C1 segment of cervical spinal cord (tissue), 14 donors: ENCODE data around the gene KIF5A.

Experiments
- DNase-seq, 14 donors: peaks; one replicate each; lab custom pipeline; 2025; lab: John Stamatoyannopoulos, UW

The KIF5A gene

DNA sequence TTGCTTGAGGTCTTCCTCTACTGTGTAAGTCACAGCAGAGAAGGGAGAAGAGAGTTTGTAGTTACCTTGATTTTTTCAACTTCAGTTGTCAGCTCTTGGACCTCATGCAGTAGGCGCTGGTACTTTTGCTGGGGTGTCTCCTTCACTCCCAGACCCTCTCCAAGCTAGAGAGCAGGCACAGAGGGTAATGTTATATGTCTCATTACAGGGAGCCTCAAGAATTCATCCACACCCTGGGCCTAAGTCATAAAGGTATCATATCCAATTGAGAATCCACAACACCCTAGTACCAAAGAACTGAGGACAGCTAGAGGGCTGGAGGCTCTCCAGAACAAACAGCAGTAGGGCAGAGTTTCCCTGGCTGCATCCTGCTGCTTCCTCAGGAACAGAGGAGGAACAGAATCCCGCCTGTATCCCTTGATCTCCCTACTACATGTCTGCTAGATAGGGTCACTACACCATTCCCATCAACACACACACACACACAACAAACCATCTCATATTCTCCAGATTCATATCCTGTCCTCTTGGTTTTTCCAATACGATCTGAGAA lies 14.8 kb upstream of the KIF5A start:
- no peak for DNase-seq

GRCh38 chr12:57535764-57536596 lies 13.9 kb upstream of the KIF5A start:
- DNase-seq: no peak

- no peak for DNase-seq
Observed at GRCh38 chr12:57536597-57536942, 13.3 kb upstream of the KIF5A start.

GRCh38 chr12:57539134-57539768 lies 10.6 kb upstream of the KIF5A start:
- DNase-seq: no peak

GRCh38 chr12:57541001-57541400 lies 8.8 kb upstream of the KIF5A start:
- no peak for DNase-seq

DNA sequence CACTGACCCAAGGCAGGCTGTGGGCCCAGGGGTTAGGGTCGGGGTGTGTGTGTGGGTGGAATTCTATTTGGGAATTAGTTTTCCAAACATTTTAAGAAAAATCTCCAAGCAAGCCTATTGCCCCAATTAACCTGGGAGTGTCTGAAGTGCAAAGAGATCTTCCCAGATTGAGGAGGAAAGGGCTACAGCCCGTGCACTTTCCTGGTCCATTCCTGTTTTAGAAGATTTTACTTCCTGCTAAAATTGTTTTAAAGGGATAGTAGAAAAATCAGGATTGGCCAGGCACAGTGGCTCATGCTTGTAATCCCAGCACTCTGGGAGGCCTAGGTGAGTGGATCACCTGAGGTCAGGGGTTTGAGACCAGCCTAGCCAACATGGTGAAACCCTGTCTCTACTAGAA lies 8.1 kb upstream of the KIF5A start:
- no peak for DNase-seq

DNA sequence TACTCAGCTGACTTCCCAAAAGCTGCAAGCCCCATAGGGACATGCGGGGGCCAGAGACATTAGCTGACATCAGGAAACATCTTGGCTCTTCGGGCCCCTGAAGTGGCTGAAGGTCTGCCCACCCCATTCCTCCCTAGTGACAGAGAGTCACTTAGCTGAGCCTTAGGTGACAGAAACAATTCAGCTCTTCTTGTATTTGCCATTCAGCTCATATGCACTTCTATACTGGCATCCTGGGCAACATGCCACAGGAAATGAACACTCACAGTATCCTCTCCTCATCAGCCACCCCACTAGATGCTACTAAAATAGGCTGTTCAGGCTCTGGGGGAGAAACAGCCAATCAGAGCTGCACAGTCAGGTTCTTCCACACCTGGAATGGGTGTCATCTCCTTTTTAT lies 6.3 kb upstream of the KIF5A start:
- DNase-seq: no peak

DNA sequence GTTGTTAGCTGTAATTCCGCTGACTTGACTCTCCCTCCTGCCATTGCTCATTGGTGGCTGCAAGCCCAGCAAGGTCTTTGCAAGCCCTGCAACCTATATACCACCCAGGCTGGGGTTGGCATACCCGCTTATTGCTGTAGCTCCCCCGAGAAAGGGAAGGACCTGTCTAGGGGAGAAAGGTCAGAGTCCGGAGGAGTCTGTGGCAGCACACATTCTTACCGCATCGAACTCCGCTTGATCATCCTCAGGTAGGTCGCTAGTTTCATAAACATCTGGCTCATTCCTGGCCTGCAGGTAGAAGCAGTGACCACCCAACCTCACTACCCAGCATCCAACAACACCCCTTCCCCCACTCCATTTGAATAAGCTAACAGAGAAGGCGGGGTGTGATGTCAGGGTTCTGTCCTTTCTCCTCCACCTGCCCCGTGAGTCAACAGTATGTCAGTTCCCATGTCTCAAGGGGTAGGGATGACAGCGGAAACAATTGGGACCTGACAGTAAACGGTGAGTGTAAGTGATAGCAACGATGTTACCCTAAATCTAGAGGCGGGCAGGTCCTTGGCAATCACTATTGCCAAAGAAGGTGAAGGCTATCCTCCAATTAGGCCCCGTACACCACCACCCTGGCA lies 3.9 kb upstream of the KIF5A start:
- no peak for DNase-seq

DNA sequence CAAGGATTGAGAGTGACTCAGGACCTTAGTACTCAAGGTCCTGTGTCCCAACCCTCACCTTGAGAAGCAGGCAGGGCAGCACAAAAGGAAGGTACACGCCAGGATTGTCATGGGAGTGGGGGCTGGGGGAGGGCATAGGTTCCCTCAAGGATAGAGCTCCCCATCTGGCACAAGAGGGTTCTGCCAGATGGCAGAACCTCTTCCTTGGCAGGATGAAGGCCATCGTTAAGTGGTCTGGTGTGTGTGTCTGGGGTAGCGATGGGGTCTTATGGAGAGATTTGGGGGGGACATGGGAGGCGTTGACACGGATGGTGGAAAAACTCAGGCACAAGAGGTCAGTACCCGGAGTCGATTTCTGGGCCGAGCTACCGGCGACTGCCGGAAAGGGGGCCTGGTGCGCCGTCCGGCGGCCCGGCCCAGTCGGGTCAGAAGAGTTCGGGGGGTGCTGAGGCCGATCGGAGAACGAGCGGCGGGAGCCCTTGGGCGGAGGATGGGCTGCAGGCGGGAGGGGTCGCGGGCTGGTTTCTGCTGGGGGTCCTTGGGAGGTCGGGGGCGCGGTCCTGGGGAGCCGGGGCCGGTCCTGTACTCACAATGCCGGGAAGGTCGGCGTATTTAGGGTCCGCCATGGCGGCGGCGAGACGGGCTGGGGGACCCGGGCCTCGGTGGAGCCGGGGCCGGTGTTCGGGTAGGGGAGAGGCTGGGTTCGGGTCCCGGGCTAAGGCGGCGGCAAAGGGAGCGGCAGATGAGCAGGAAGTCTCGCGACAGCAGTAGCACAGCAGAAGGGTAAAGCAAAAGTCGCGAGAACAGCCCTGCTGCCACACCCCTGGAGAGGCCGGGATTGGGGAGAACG lies 3.2 kb upstream of the KIF5A start, which contains the start of gene DCTN2:
TSS of gene DCTN2 (minus strand) at position 755 of the 850 bp plus-strand sequence. CDS start at position 626, 129 bp downstream.
- DNase-seq: peak; percentile 47 to 95 (median 89)

DNA sequence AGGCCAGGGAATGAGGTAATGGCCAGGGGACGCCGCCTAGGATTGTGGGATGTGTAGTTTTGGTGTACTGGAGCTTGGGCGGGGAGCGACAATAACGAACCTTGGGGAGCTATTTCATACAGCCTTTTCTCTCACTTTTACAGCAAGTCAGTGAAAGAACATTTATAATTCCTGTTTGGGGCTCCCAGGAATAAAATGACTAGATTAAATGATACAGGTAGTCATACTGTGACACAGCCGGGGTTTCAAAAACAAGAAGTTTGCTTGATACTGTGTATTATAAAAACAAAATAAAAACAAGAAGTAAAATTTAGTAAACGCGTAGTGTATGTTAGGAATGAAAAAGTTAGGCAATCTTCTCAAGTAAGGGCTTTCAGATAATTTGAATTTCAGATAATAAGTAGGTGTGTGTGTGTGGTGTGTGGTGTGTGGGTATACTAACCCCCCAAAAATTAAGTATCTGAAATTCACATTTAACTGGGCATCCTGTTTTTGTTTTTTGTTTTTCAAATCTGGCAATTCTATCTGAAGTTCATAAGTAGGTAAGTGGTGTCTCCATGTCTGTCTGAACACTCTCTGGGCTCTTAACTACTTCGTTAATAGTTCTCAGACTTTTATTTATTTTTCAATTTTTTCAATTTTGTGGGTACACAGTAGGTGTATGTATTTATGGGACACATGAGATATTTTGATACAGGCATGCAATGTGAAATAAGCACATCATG lies 2.4 kb upstream of the KIF5A start:
- no peak for DNase-seq

DNA sequence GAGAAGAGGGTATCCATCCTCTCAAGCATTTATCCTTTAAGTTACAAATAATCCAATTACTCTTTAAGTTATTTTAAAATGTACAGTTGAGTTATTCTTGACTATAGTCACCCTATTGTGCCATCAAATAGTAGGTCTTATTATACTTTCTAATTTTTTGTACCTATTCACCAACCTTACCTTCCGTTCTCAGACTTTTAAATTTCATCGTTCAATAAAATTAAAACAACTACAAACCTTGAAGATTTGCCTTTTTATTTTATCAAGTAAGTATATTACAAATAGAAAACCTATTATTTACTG lies 1.9 kb upstream of the KIF5A start:
- DNase-seq: no peak

DNA sequence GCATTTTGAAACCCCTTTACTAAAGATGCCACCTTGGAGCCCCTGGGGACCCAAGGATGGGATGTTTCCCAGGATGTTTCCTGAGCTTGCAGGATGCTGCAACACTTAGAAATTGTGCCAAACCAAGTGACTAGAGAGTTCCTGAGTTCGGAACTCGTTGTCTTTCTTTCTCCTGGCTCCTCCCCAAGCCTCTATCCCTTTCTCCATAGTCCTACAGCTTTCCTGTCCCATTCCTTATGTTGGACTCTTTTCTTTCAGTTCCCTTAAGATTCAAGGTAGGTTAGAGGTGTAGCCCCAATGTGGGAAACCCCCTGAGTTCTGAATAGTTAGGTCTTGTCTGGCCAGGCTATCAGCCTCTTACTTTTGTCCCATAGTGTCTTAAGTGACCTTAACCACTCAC lies 1.4 kb upstream of the KIF5A start:
- no peak for DNase-seq

DNA sequence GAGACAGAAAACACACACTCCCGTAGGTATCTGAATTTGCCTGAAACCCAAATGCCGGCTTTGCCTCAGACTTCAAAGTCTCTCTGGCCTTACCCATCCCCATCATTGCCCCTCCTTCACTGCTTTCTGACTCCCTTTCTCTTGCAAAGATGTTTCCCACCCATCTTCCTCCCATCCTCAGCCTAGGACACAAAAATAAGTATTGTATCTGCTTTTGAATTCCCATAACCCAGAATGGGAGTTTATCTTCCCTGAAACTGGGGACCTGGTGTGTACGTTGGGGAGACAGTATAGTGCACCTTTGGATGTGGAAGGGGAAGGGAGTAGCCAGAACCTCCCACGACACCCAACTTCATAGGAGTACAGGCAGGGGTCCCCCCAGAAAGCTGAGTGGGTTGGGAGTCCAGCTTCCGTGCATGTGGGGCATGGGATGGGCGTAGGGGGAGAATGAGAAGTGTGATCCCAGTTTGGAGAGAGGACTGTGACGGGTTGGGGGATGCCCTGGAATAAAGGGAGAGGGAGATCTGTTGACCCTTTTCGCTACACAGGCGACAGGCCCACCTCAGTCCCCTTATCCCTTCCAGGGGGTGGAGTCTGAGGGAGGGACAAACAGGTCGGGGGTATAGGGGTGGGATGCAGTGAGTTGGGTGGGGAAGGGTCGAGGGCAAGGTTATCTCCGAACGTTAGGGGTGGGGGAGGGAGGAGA lies 488 bp upstream of the KIF5A start:
- no peak for DNase-seq

- peak in 1 of 14 donors; percentile 24 for DNase-seq
Observed at GRCh38 chr12:57550641-57551549, 1.1 kb downstream of the KIF5A start.

DNA sequence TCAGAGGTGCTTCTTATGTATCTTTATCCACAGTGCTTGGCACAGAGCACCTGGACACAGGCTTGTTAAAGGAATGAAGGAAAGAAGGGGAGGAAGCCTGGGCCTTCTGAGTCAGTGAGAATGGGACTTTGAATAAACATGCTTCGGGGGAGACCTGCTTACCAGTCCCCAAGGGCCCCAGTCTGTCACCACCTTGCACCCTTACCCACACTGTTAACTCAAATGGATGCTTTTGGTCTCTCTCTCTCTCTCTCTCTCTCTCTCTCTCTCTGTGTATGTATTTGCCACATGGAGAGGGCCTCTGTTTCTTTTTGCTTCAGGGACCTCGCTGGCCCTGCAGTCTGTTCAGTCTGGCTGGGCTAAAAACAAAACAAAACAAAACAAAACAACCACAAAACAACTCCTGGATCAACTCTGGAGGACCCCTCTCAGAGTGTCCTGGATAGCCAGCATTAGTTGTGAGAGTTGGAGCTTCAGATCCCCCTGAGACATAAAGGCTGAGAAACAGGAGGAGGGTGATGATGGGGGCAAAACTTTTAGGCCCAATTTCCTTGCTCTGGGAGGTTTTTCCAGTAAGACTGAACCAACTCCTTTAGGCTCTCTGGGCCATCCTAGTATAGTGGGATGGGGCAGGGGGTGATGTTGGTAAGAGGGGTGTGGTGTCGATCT lies 1.9 kb downstream of the KIF5A start:
- no peak for DNase-seq

- DNase-seq: no peak
Observed at GRCh38 chr12:57552306-57552651, 2.4 kb downstream of the KIF5A start.

DNA sequence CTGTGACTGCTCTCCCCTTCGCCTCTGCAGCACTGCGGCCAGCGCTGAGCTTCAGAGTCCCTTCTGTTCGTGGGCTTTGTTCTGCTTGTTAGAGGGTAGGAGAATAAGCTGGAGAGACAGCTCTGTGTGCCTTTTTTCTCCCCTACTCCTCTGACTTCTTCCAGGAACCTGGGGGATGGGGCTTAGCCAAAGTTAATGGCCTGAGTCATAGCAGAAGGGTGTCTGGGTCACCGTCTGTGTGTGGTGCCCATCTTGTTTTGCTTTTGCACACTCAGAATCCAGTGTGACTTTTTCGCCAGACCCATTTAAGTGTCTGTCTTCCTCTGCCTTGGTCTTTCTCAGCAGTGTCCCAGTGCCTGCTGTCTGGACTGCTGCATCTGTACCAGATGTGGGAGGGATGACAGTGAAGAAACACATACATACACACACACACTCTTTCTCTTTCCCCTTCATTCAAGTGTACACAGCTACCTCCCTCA lies 3.0 kb downstream of the KIF5A start:
- peak in 3 of 14 donors; percentile 8 for DNase-seq

- peak in 1 of 14 donors; percentile 14 for DNase-seq
Observed at GRCh38 chr12:57553343-57554202, 3.7 kb downstream of the KIF5A start.
